ENCODE results near the gene ZNRF1. TPM values are rescaled to one million over a fixed set of nuclear protein-coding genes. Genes with fewer than 3 reads are reported as not detected.

ZNRF1 gene
- total RNA-seq, 1 experiment from 2014 or later = 48.2 TPM

- POLR2A ChIA-PET = no interaction called here
- H4K20me1 ChIP-seq (ENCODE audit: insufficient read depth) = no peaks in the 10 kb centered on the region
Measured at GRCh38 chr16:75105306-75106061, 106.7 kb downstream of the ZNRF1 start.

GRCh38 chr16:75106351-75107274 lies 107.8 kb downstream of the ZNRF1 start:
- ATAC-seq = no peak
- intact Hi-C loops (cut with micrococcal nuclease) = no loop called here
- Histone ChIP-seq H3K9me3 (ENCODE audit: control insufficient read depth in 1 of 2, insufficient read depth in 1 of 2, low read depth in 1 of 2, low read length in 2 of 2) (no peaks in the 10 kb centered on the region), H3K27me3 (ENCODE audit: insufficient read depth, low read length) (no peaks in the 10 kb centered on the region), H3K4me3 (replicated peaks in 1 of 2; ENCODE audit: low read depth in 1 of 2, low read length in 2 of 2) (no peak overlapping the region), H3K27ac (ENCODE audit: low read depth, low read length) (no peak overlapping the region), H2AFZ (ENCODE audit: low read depth, low read length, poor library complexity, severe bottlenecking) (no peak overlapping the region), H4K20me1 (ENCODE audit: insufficient read depth) (no peaks in the 10 kb centered on the region), H3K9me2 (ENCODE audit: insufficient read depth) (no peaks in the 10 kb centered on the region), H3K9ac (ENCODE audit: low read length) (no peak overlapping the region), H3K36me3 (ENCODE audit: control insufficient read depth in 1 of 2, insufficient read depth in 2 of 2, low read length in 2 of 2) (peaks cover 0 to 5% of the 10 kb centered on the region in 2 experiments; a peak in 1 of 4 replicates), H3K4me2 (ENCODE audit: low read length) (no peak overlapping the region), H3K79me2 (ENCODE audit: insufficient read depth, low read length) (no peaks in the 10 kb centered on the region; the same call in 1 of the 2 replicates), H3K4me1 (ENCODE audit: control insufficient read depth in 1 of 2, insufficient read depth in 2 of 2, low read length in 2 of 2) (peaks cover 35 to 47% of the 10 kb centered on the region in 2 experiments)
- POLR2A ChIA-PET = no interaction called here
- no TSS peak for BruUV-seq (replicated peaks)
- RAD21 ChIA-PET (ENCODE audit: low non-redundant PET in 1 of 2, low total read pairs in 2 of 2, uncharacterized antibody in 2 of 2, unreplicated experiment in 2 of 2) = interaction anchor here in 1 of 2 experiments (0.6 kb wide), 1 partner anchor 20 kb away, joined by 4 read pairs; no protein-coding TSS in a partner anchor
- no peak for DNase-seq (ENCODE audit: low read depth, low spot score)
- CTCF ChIA-PET = no interaction called here
- no peak for TF ChIP-seq TCF7L2 (IDR thresholded peaks at IDR 0.05; ENCODE audit: borderline replicate concordance, extremely low read depth, insufficient read depth, insufficient read length)
- no peak for TF ChIP-seq ZNF274 (IDR thresholded peaks at IDR 0.05; ENCODE audit: low read depth, low read length)
- TF ChIP-seq MAX (IDR thresholded peaks at IDR 0.05) = no peak
- no peak for TF ChIP-seq CBX3 (IDR thresholded peaks at IDR 0.05; ENCODE audit: low read depth)
- TF ChIP-seq, protein P1, sequence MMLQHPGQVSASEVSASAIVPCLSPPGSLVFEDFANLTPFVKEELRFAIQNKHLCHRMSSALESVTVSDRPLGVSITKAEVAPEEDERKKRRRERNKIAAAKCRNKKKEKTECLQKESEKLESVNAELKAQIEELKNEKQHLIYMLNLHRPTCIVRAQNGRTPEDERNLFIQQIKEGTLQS (IDR thresholded peaks at IDR 0.05) = no peak
- TF ChIP-seq, protein P2, sequence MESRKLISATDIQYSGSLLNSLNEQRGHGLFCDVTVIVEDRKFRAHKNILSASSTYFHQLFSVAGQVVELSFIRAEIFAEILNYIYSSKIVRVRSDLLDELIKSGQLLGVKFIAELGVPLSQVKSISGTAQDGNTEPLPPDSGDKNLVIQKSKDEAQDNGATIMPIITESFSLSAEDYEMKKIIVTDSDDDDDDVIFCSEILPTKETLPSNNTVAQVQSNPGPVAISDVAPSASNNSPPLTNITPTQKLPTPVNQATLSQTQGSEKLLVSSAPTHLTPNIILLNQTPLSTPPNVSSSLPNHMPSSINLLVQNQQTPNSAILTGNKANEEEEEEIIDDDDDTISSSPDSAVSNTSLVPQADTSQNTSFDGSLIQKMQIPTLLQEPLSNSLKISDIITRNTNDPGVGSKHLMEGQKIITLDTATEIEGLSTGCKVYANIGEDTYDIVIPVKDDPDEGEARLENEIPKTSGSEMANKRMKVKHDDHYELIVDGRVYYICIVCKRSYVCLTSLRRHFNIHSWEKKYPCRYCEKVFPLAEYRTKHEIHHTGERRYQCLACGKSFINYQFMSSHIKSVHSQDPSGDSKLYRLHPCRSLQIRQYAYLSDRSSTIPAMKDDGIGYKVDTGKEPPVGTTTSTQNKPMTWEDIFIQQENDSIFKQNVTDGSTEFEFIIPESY (IDR thresholded peaks at IDR 0.05; ENCODE audit: extremely low read depth, insufficient replicate concordance, low read length) = no peak
- no peak for TF ChIP-seq JUND (IDR thresholded peaks at IDR 0.05)

More at GRCh38 chr16:75105306-75106061, 106.7 kb downstream of the ZNRF1 start:
- no peak overlapping the region for H3K27ac ChIP-seq (ENCODE audit: low read depth, low read length)
- no peak overlapping the region for H2AFZ ChIP-seq (ENCODE audit: low read depth, low read length, poor library complexity, severe bottlenecking)
- intact Hi-C loops (cut with micrococcal nuclease) = no loop called here
- ATAC-seq = no peak
- peaks cover 0 to 5% of the 10 kb centered on the region in 2 experiments; a peak in 1 of 4 replicates for H3K36me3 ChIP-seq (ENCODE audit: control insufficient read depth in 1 of 2, insufficient read depth in 2 of 2, low read length in 2 of 2)
- TF ChIP-seq ZFX (IDR thresholded peaks at IDR 0.05) (no peak), SRF (IDR thresholded peaks at IDR 0.05; ENCODE audit: low read depth) (no peak), ELF1 (IDR thresholded peaks at IDR 0.05; ENCODE audit: borderline replicate concordance, low read depth) (no peak), CEBPB (IDR thresholded peaks at IDR 0.05; ENCODE audit: low read depth) (no peak), POLR2AphosphoS5 (IDR thresholded peaks at IDR 0.05; ENCODE audit: low read depth, low read length) (no peak)
- TF ChIP-seq, protein P1 (IDR thresholded peaks at IDR 0.05) = no peak
- ChIA-PET RAD21 (ENCODE audit: low non-redundant PET in 1 of 2, low total read pairs in 2 of 2, uncharacterized antibody in 2 of 2, unreplicated experiment in 2 of 2) (interaction anchor here in 1 of 2 experiments (0.6 kb wide), 1 partner anchor 19 kb away, joined by 4 read pairs; no protein-coding TSS in a partner anchor), CTCF (no interaction called here)
- no peaks in the 10 kb centered on the region for H3K9me2 ChIP-seq (ENCODE audit: insufficient read depth)
- H3K4me2 ChIP-seq (ENCODE audit: low read length) = no peak overlapping the region
- no peaks in the 10 kb centered on the region for H3K9me3 ChIP-seq (ENCODE audit: control insufficient read depth in 1 of 2, insufficient read depth in 1 of 2, low read depth in 1 of 2, low read length in 2 of 2)
- BruUV-seq (replicated peaks) = no TSS peak
- no peaks in the 10 kb centered on the region; the same call in 1 of the 2 replicates for H3K79me2 ChIP-seq (ENCODE audit: insufficient read depth, low read length)
- no peaks in the 10 kb centered on the region for H3K27me3 ChIP-seq (ENCODE audit: insufficient read depth, low read length)
- peaks cover 26 to 36% of the 10 kb centered on the region in 2 experiments for H3K4me1 ChIP-seq (ENCODE audit: control insufficient read depth in 1 of 2, insufficient read depth in 2 of 2, low read length in 2 of 2)
- H3K4me3 ChIP-seq (replicated peaks in 1 of 2; ENCODE audit: low read depth in 1 of 2, low read length in 2 of 2) = no peak overlapping the region
- no peak for DNase-seq (ENCODE audit: low read depth, low spot score)
- no peak overlapping the region for H3K9ac ChIP-seq (ENCODE audit: low read length)
